ENCODE results near the gene KCNJ11. TPM values are rescaled to one million over a fixed set of nuclear protein-coding genes. Genes with fewer than 3 reads are reported as not detected.

KCNJ11 gene
- total and polyA plus RNA-seq, 2 of the 13 experiments (the other 11 are each of a cell fraction or from before 2014, with no cell fraction given): 0.38 to 1.6 TPM

DNA sequence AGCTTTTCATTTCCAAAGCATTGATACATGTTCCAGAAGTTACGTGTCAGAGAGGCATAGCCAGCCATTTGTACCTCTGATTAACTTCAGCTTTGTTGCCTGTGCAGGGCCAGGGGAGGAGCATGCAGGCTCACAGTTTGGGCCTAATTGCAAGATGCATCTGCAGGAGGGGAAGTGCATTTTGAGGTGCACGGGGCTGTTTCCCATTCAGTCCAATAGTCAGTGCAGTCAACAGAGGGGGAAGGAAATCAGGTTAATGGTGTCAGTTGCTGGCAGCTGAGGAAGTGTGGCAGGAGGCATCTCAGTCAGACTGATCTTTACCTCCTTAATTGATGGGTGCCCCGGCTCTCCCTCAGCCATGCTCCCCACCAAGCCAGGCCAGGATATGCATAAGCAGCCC, 48.9 kb upstream of the KCNJ11 start:
- ATAC-seq (no peak), DNase-seq (ENCODE audit: low spot score) (no peak), FAIRE-seq (no peak)
- WGBS (ENCODE audit: low lambda C conversion rate): 27% methylated on average over 2 of the region's 3 CpGs
- BruUV-seq (replicated peaks): no TSS peak
- Histone ChIP-seq H3K4me3 (replicated peaks in 1 of 3; ENCODE audit: insufficient read depth in 1 of 3, low read depth in 2 of 3, low read length in 3 of 3) (no peak overlapping the region), H2AFZ (ENCODE audit: low read length) (no peak overlapping the region), H3K9me3 (ENCODE audit: low read length) (no peaks in the 10 kb centered on the region), H3K9ac (ENCODE audit: insufficient read depth, low read depth, low read length) (no peak overlapping the region), H3K27me3 (ENCODE audit: control insufficient read depth in 1 of 2, insufficient read depth in 2 of 2, low read length in 2 of 2) (peaks cover 3 to 41% of the 10 kb centered on the region in 2 experiments), H3K36me3 (replicated peaks in 1 of 2; ENCODE audit: control insufficient read depth in 1 of 2, insufficient read depth in 2 of 2, low read length in 2 of 2) (no peaks in the 10 kb centered on the region), H3K27ac (ENCODE audit: extremely low read length, insufficient read depth, low read length) (no peak overlapping the region), H3K79me2 (ENCODE audit: insufficient read depth, low read length) (no peaks in the 10 kb centered on the region), H3K4me2 (ENCODE audit: low read depth, low read length) (no peak overlapping the region), H3K4me1 (ENCODE audit: insufficient read depth, low read length) (peaks cover 12% of the 10 kb centered on the region), H4K20me1 (ENCODE audit: insufficient read depth, low read length) (no peaks in the 10 kb centered on the region)
- intact Hi-C loops (cut with micrococcal nuclease; ENCODE audit: unreplicated experiment) (no loop called here), in situ Hi-C loops (cut with HindIII; ENCODE audit: extremely low pct_ligation_motif_present, low pct_unique_long_range_greater_than_20kb) (no loop called here)
- ChIA-PET POLR2A (no interaction called here), CTCF (ENCODE audit: low intra/inter-chr PET ratio, low total read pairs) (no interaction called here)
- no peak for TF ChIP-seq ZFP90 (CRISPR knock-in tag; IDR thresholded peaks at IDR 0.05; ENCODE audit: borderline replicate concordance)
- TF ChIP-seq RFX5 (IDR thresholded peaks at IDR 0.05; ENCODE audit: low read depth, low read length): no peak
- TF ChIP-seq, protein P1, sequence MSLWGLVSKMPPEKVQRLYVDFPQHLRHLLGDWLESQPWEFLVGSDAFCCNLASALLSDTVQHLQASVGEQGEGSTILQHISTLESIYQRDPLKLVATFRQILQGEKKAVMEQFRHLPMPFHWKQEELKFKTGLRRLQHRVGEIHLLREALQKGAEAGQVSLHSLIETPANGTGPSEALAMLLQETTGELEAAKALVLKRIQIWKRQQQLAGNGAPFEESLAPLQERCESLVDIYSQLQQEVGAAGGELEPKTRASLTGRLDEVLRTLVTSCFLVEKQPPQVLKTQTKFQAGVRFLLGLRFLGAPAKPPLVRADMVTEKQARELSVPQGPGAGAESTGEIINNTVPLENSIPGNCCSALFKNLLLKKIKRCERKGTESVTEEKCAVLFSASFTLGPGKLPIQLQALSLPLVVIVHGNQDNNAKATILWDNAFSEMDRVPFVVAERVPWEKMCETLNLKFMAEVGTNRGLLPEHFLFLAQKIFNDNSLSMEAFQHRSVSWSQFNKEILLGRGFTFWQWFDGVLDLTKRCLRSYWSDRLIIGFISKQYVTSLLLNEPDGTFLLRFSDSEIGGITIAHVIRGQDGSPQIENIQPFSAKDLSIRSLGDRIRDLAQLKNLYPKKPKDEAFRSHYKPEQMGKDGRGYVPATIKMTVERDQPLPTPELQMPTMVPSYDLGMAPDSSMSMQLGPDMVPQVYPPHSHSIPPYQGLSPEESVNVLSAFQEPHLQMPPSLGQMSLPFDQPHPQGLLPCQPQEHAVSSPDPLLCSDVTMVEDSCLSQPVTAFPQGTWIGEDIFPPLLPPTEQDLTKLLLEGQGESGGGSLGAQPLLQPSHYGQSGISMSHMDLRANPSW (CRISPR knock-in tag; IDR thresholded peaks at IDR 0.05; ENCODE audit: borderline replicate concordance): no peak
- no peak for TF ChIP-seq RNF2 (conservative IDR thresholded peaks at IDR 0.05; ENCODE audit: low read depth)
- TF ChIP-seq ARNT2 (CRISPR knock-in tag; IDR thresholded peaks at IDR 0.05; ENCODE audit: low read depth): no peak
- TF ChIP-seq, protein P2, sequence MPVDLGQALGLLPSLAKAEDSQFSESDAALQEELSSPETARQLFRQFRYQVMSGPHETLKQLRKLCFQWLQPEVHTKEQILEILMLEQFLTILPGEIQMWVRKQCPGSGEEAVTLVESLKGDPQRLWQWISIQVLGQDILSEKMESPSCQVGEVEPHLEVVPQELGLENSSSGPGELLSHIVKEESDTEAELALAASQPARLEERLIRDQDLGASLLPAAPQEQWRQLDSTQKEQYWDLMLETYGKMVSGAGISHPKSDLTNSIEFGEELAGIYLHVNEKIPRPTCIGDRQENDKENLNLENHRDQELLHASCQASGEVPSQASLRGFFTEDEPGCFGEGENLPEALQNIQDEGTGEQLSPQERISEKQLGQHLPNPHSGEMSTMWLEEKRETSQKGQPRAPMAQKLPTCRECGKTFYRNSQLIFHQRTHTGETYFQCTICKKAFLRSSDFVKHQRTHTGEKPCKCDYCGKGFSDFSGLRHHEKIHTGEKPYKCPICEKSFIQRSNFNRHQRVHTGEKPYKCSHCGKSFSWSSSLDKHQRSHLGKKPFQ (CRISPR knock-in tag; IDR thresholded peaks at IDR 0.05; ENCODE audit: insufficient replicate concordance): no peak
- no peak for TF ChIP-seq ETV6 (CRISPR knock-in tag; conservative IDR thresholded peaks at IDR 0.05)
